ENCODE results near the gene HOXA6.

GRCh38 chr7:27098578-27099451 is 48.8 kb downstream of the HOXA6 start:
- TF ChIP-seq, protein P1, sequence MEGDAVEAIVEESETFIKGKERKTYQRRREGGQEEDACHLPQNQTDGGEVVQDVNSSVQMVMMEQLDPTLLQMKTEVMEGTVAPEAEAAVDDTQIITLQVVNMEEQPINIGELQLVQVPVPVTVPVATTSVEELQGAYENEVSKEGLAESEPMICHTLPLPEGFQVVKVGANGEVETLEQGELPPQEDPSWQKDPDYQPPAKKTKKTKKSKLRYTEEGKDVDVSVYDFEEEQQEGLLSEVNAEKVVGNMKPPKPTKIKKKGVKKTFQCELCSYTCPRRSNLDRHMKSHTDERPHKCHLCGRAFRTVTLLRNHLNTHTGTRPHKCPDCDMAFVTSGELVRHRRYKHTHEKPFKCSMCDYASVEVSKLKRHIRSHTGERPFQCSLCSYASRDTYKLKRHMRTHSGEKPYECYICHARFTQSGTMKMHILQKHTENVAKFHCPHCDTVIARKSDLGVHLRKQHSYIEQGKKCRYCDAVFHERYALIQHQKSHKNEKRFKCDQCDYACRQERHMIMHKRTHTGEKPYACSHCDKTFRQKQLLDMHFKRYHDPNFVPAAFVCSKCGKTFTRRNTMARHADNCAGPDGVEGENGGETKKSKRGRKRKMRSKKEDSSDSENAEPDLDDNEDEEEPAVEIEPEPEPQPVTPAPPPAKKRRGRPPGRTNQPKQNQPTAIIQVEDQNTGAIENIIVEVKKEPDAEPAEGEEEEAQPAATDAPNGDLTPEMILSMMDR (IDR thresholded peaks at IDR 0.05): no peak
- TF ChIP-seq FOSL2 (IDR thresholded peaks at IDR 0.05): no peak
- TF ChIP-seq FOSL2 (CRISPR knock-in tag; IDR thresholded peaks at IDR 0.05): no peak
- no peak for TF ChIP-seq BCL3 (IDR thresholded peaks at IDR 0.05)
- TF ChIP-seq POLR2A (IDR thresholded peaks at IDR 0.05; ENCODE audit: low read length): no peak
- TF ChIP-seq NFE2L2 (conservative IDR thresholded peaks at IDR 0.05; ENCODE audit: low read length): no peak
- no peak for TF ChIP-seq JUN (IDR thresholded peaks at IDR 0.05)
- no peak for TF ChIP-seq MAX (IDR thresholded peaks at IDR 0.05)
- no peak for TF ChIP-seq REST (IDR thresholded peaks at IDR 0.05)
- no peak for TF ChIP-seq EP300 (IDR thresholded peaks at IDR 0.05)
- no peak for TF ChIP-seq CEBPB (IDR thresholded peaks at IDR 0.05)
